Mononuclear cell (primary cell): ENCODE data around the gene ITGA2. TPM values are rescaled to one million over a fixed set of nuclear protein-coding genes. Genes with fewer than 3 reads are reported as not detected.
A peak's percentile ranks its signal among the peaks of the same experiment; 100 is the strongest.
"Not testable (repeated sequence)": the region's sequence is repeated elsewhere in the genome, so short reads cannot be mapped to it uniquely, and the experiment has no call there.

Source experiments
- H3K27me3 ChIP-seq: 2 replicates; pipeline ENCODE4 v1.6.0; 2011; ENCODE audit warnings: low read length, control low read depth; ENCODE audit not compliant: insufficient read depth
- H3K4me1 ChIP-seq: 2 replicates; pipeline ENCODE4 v1.5.1; 2011; ENCODE audit warnings: mild to moderate bottlenecking, low read length, control low read depth; ENCODE audit not compliant: insufficient read depth
- H3K4me3 ChIP-seq: 2 replicates; pipeline ENCODE4 v1.5.1; 2011; ENCODE audit warnings: mild to moderate bottlenecking, low read length, moderate library complexity
- H3K9me3 ChIP-seq: 2 replicates; pipeline ENCODE4 v1.5.1; 2011; ENCODE audit warnings: low read depth, mild to moderate bottlenecking, control low read depth, low read length
- total RNA-seq: library from RNA; depleted of rRNA; stranded (reverse); fragments of >200 nt; gene quantifications from one replicate; pipeline ENCODE4 v1.2.3, GENCODE V29; 2012

ITGA2 gene
- total RNA-seq, 1 donor = 0.73 TPM

- no peaks in the 10 kb centered on the region for H3K27me3 ChIP-seq
- H3K4me3 ChIP-seq = peak overlapping the region; percentile 86
- no peaks in the 10 kb centered on the region for H3K9me3 ChIP-seq
- H3K4me1 ChIP-seq = peaks cover 13% of the 10 kb centered on the region
These were observed 119.9 kb downstream of the ITGA2 start for GRCh38 chr5:53109056-53109442.

GRCh38 chr5:53109443-53110127, 120.4 kb downstream of the ITGA2 start, which contains the start of gene MOCS2:
Gene MOCS2, minus strand, starts transcription at chr5:53109757. Its CDS starts 2,583 bp downstream, at chr5:53107174.
- Histone ChIP-seq H3K4me1 (peaks cover 13% of the 10 kb centered on the region), H3K9me3 (no peaks in the 10 kb centered on the region)

GRCh38 chr5:53110156-53110555, 121.0 kb downstream of the ITGA2 start:
- Histone ChIP-seq H3K4me3 (peak overlapping the region; percentile 86), H3K27me3 (no peaks in the 10 kb centered on the region), H3K4me1 (peaks cover 13% of the 10 kb centered on the region), H3K9me3 (no peaks in the 10 kb centered on the region)

More at GRCh38 chr5:53109443-53110127, 120.4 kb downstream of the ITGA2 start, which contains the start of gene MOCS2:
- no peaks in the 10 kb centered on the region for H3K27me3 ChIP-seq
- H3K4me3 ChIP-seq = peak within 1 kb of the TSS; percentile 86

GRCh38 chr5:53111139-53111538, 122.0 kb downstream of the ITGA2 start:
- Histone ChIP-seq H3K4me3 (no peak overlapping the region), H3K27me3 (no peaks in the 10 kb centered on the region), H3K4me1 (peaks cover 13% of the 10 kb centered on the region), H3K9me3 (no peaks in the 10 kb centered on the region)

GRCh38 chr5:53112307-53112706, 123.2 kb downstream of the ITGA2 start:
- not testable (repeated sequence) for H3K4me3 ChIP-seq, H3K27me3 ChIP-seq, H3K9me3 ChIP-seq
- H3K4me1 ChIP-seq = peaks cover 13% of the 10 kb centered on the region

GRCh38 chr5:53112909-53113308, 123.8 kb downstream of the ITGA2 start:
- Histone ChIP-seq H3K4me3 (no peak overlapping the region), H3K27me3 (no peaks in the 10 kb centered on the region), H3K4me1 (peaks cover 13% of the 10 kb centered on the region), H3K9me3 (no peaks in the 10 kb centered on the region)

- Histone ChIP-seq H3K27me3 (no peaks in the 10 kb centered on the region), H3K4me3 (no peak overlapping the region), H3K4me1 (peaks cover 12% of the 10 kb centered on the region), H3K9me3 (no peaks in the 10 kb centered on the region)
These were observed 124.8 kb downstream of the ITGA2 start for GRCh38 chr5:53113947-53114346.

- Histone ChIP-seq H3K27me3 (no peaks in the 10 kb centered on the region), H3K4me3 (no peak overlapping the region), H3K9me3 (no peaks in the 10 kb centered on the region), H3K4me1 (peaks cover 6% of the 10 kb centered on the region)
These were observed 125.8 kb downstream of the ITGA2 start for GRCh38 chr5:53114988-53115387.

GRCh38 chr5:53116597-53116996, 127.4 kb downstream of the ITGA2 start:
- Histone ChIP-seq H3K4me1 (no peaks in the 10 kb centered on the region), H3K9me3 (no peaks in the 10 kb centered on the region), H3K27me3 (no peaks in the 10 kb centered on the region), H3K4me3 (no peak overlapping the region)

GRCh38 chr5:53118879-53119278, 129.7 kb downstream of the ITGA2 start:
- no peaks in the 10 kb centered on the region for H3K27me3 ChIP-seq
- no peaks in the 10 kb centered on the region for H3K4me1 ChIP-seq
- H3K9me3 ChIP-seq = no peaks in the 10 kb centered on the region
- H3K4me3 ChIP-seq = no peak overlapping the region

- Histone ChIP-seq H3K4me1 (no peaks in the 10 kb centered on the region), H3K9me3 (no peaks in the 10 kb centered on the region), H3K27me3 (no peaks in the 10 kb centered on the region), H3K4me3 (no peak overlapping the region)
These were observed 131.0 kb downstream of the ITGA2 start for GRCh38 chr5:53120165-53120564.

GRCh38 chr5:53123702-53124101, 134.6 kb downstream of the ITGA2 start:
- Histone ChIP-seq H3K4me3 (no peak overlapping the region), H3K4me1 (no peaks in the 10 kb centered on the region), H3K9me3 (no peaks in the 10 kb centered on the region), H3K27me3 (no peaks in the 10 kb centered on the region)

- H3K4me3 ChIP-seq = no peak overlapping the region
- H3K4me1 ChIP-seq = no peaks in the 10 kb centered on the region
- no peaks in the 10 kb centered on the region for H3K9me3 ChIP-seq
- no peaks in the 10 kb centered on the region for H3K27me3 ChIP-seq
These were observed 137.4 kb downstream of the ITGA2 start for GRCh38 chr5:53126521-53126920.

- H3K9me3 ChIP-seq = no peaks in the 10 kb centered on the region
- no peak overlapping the region for H3K4me3 ChIP-seq
These were observed 138.0 kb downstream of the ITGA2 start for GRCh38 chr5:53127107-53127506.

GRCh38 chr5:53128481-53128880, 139.3 kb downstream of the ITGA2 start:
- Histone ChIP-seq H3K4me1 (no peaks in the 10 kb centered on the region), H3K27me3 (no peaks in the 10 kb centered on the region), H3K4me3 (no peak overlapping the region), H3K9me3 (no peaks in the 10 kb centered on the region)

More at GRCh38 chr5:53127107-53127506, 138.0 kb downstream of the ITGA2 start:
- H3K27me3 ChIP-seq = no peaks in the 10 kb centered on the region
- no peaks in the 10 kb centered on the region for H3K4me1 ChIP-seq

- Histone ChIP-seq H3K4me1 (no peaks in the 10 kb centered on the region), H3K9me3 (no peaks in the 10 kb centered on the region), H3K27me3 (no peaks in the 10 kb centered on the region), H3K4me3 (no peak overlapping the region)
These were observed 141.1 kb downstream of the ITGA2 start for GRCh38 chr5:53130266-53130665.
